ENCODE measurements around the gene CFAP74. TPM values are rescaled to one million over a fixed set of nuclear protein-coding genes. Genes with fewer than 3 reads are reported as not detected.

Gene CFAP74
- total and polyA plus RNA-seq, 11 donors, result 0.03 to 0.33 (median 0.07) TPM; not detected in 8

GRCh38 chr1:1925437-1926345, 77.9 kb downstream of the CFAP74 start:
- Histone ChIP-seq H3K4me1 (peaks cover 0 to 19% (median 9%) of the 10 kb centered on the region in 12 donors), H3K36me3 (no peaks in the 10 kb centered on the region), H3K27ac (no peak overlapping the region), H3K4me3 (no peak overlapping the region), H3K27me3 (no peaks in the 10 kb centered on the region), H3K9me3 (no peaks in the 10 kb centered on the region)
- ATAC-seq, result no peak
- DNase-seq, result peak in 2 of 5 donors; percentile 4 to 14
- WGBS, 4 donors, result 69 to 89% (median 82%) methylated on average over 16 to 27 of the region's 27 CpGs
- TF ChIP-seq CTCF (IDR thresholded peaks at IDR 0.05), result no peak
- TF ChIP-seq POLR2A (IDR thresholded peaks at IDR 0.05), result no peak
- intact Hi-C loops (cut with DNase I), result no loop called here

GRCh38 chr1:1924849-1925248, 78.7 kb downstream of the CFAP74 start:
- WGBS, 4 donors, result 94 to 96% (median 94%) methylated on average over 21 of the region's 21 CpGs
- Histone ChIP-seq H3K4me3 (no peak overlapping the region), H3K27me3 (no peaks in the 10 kb centered on the region), H3K4me1 (peaks cover 0 to 20% (median 10%) of the 10 kb centered on the region in 12 donors), H3K36me3 (no peaks in the 10 kb centered on the region), H3K27ac (no peak overlapping the region), H3K9me3 (no peaks in the 10 kb centered on the region)
- ATAC-seq, result no peak
- TF ChIP-seq CTCF (IDR thresholded peaks at IDR 0.05) (no peak), POLR2A (IDR thresholded peaks at IDR 0.05) (no peak)
- DNase-seq, result peak in 1 of 5 donors; percentile 5
- intact Hi-C loops (cut with DNase I), result no loop called here

- Histone ChIP-seq H3K4me1 (peaks cover 0 to 25% (median 12%) of the 10 kb centered on the region in 12 donors), H3K27me3 (no peaks in the 10 kb centered on the region), H3K4me3 (no peak overlapping the region), H3K27ac (no peak overlapping the region), H3K36me3 (no peaks in the 10 kb centered on the region), H3K9me3 (no peaks in the 10 kb centered on the region)
- 33 to 46% (median 44%) methylated on average over 6 to 18 of the region's 18 CpGs for WGBS, 4 donors
- DNase-seq (peak in 2 of 5 donors; percentile 24 to 60), ATAC-seq (no peak)
- TF ChIP-seq CTCF (IDR thresholded peaks at IDR 0.05) (no peak), POLR2A (IDR thresholded peaks at IDR 0.05) (no peak)
- intact Hi-C loops (cut with DNase I), result no loop called here
These were observed 79.2 kb downstream of the CFAP74 start for GRCh38 chr1:1924386-1924785.

- H3K4me1 ChIP-seq, result peaks cover 5 to 29% (median 20%) of the 10 kb centered on the region in 12 donors
- no peaks in the 10 kb centered on the region for H3K9me3 ChIP-seq
- no peak overlapping the region for H3K4me3 ChIP-seq
- intact Hi-C loops (cut with DNase I), result no loop called here
- 70 to 74% (median 72%) methylated on average over 21 to 29 of the region's 29 CpGs for WGBS, 4 donors
- no peaks in the 10 kb centered on the region for H3K27me3 ChIP-seq
- TF ChIP-seq POLR2A (IDR thresholded peaks at IDR 0.05) (no peak), CTCF (IDR thresholded peaks at IDR 0.05) (no peak)
- ATAC-seq, result no peak
- no peak overlapping the region for H3K27ac ChIP-seq
- peak in 3 of 5 donors; percentile 7 to 55 (median 19) for DNase-seq
- H3K36me3 ChIP-seq, result no peaks in the 10 kb centered on the region
These were observed 80.4 kb downstream of the CFAP74 start for GRCh38 chr1:1922956-1923833.

All from heart left ventricle (tissue), 16 donors.